H1 (cell line): Measurements from ENCODE around the gene ENTR1. TPM values are rescaled to one million over a fixed set of nuclear protein-coding genes. Genes with fewer than 3 reads are reported as not detected.

Experiments used
- JUND ChIP-seq: IDR thresholded peaks from 2 replicates; pipeline ENCODE4 v1.6.1; 2011; ENCODE audit warnings: mild to moderate bottlenecking, improper control_type of control experiment, low read length
- POU5F1 ChIP-seq: IDR thresholded peaks from 2 replicates; pipeline ENCODE4 v1.6.1; 2011; ENCODE audit warnings: low read depth, mild to moderate bottlenecking, low read length, moderate library complexity
- SIRT6 ChIP-seq: IDR thresholded peaks from one replicate; pipeline ENCODE4 v1.7.1; 2012; ENCODE audit warnings: low read length, inconsistent platforms
- polyA plus RNA-seq, 7 experiments: library from polyadenylated mRNA; depleted of rRNA in 3 of 7; stranded (reverse) in 5 of 7; unstranded in 2 of 7; fragments of >200 nt in 5 of 7; fragments of 200-250 nt in 2 of 7; gene quantifications; 1 replicate in 5 of 7; 2 replicates in 1 of 7; 4 replicates in 1 of 7; pipeline versions ENCODE4 v1.2.1 to v1.2.3, GENCODE V29; 2011 to 2013; ENCODE audit warnings: missing spikeins in 2 of 7, mixed read lengths in 2 of 7
- total RNA-seq: library from RNA; stranded (reverse); fragmentation: NEBNext Ultra II Directional; extraction: Animal tissue kit (Norgen Biotek cat#: 25700); gene quantifications from 2 replicates; pipeline ENCODE4 v1.2.1, GENCODE V29; 2021
- TF ChIP-seq, protein P1 (sequence below), 3 experiments: IDR thresholded peaks; 1 replicate in 2 of 3; 2 replicates in 1 of 3; pipeline versions ENCODE4 v1.5.1 to v1.6.1; 2011; ENCODE audit warnings: low read length in 3 of 3, mild to moderate bottlenecking in 3 of 3, inconsistent platforms in 2 of 3, low read depth in 1 of 3, moderate library complexity in 1 of 3; ENCODE audit not compliant: insufficient read depth in 1 of 3; ENCODE audit errors: control extremely low read depth in 1 of 3

ENTR1 gene
- total and polyA plus RNA-seq, 2 of the 8 experiments (the other 6 are each of a cell fraction or from before 2014, with no cell fraction given): 65.2 to 102 TPM

DNA sequence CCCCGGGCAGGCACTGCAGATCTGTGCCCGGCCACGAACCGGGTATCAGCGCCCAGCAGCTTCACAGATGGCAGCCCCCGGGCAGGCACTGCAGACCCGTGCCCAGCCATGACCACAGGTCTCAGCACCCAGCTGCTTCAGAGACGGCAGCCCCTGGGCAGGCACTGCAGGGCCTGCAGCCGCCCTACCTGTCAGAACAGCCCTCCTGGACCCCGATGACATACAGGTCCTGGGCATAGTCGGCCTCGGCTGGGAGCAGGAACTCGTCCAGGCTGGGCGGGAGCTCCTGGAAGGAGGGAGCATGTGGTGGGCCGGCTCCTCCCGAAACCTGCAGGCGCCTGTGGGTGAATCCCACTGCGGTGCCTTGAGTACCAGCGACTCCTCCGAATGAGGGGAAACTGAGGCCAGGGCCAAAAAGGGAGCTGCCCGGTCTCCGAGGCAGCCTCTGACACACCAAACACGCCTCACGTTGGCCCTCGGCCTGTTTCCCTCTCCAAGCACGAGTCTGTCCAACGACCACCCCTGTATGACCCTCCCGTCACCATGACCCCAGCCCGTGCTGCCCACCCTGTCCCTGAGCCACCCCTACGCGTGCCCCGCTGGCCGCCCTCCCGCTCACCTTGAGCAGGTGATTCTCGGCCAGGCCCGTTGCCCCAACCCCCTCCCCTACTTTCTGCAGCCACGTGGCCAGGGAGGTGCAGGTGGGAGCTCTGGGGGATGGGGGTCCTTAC lies 23.6 kb upstream of the ENTR1 start (continued):
- no peak for TF ChIP-seq POU5F1
- no peak for TF ChIP-seq JUND
- TF ChIP-seq, protein P1, sequence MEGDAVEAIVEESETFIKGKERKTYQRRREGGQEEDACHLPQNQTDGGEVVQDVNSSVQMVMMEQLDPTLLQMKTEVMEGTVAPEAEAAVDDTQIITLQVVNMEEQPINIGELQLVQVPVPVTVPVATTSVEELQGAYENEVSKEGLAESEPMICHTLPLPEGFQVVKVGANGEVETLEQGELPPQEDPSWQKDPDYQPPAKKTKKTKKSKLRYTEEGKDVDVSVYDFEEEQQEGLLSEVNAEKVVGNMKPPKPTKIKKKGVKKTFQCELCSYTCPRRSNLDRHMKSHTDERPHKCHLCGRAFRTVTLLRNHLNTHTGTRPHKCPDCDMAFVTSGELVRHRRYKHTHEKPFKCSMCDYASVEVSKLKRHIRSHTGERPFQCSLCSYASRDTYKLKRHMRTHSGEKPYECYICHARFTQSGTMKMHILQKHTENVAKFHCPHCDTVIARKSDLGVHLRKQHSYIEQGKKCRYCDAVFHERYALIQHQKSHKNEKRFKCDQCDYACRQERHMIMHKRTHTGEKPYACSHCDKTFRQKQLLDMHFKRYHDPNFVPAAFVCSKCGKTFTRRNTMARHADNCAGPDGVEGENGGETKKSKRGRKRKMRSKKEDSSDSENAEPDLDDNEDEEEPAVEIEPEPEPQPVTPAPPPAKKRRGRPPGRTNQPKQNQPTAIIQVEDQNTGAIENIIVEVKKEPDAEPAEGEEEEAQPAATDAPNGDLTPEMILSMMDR (IDR thresholded peaks at IDR 0.05; ENCODE audit: control extremely low read depth in 1 of 3, insufficient read depth in 1 of 3, low read depth in 1 of 3, low read length in 3 of 3): no peak
- no peak for TF ChIP-seq SIRT6
